Activated T-cell treated with anti-CD3 and anti-CD28 coated beads, Interleukin-2, amount 50 U/mL, for 1 hour (primary cell): ENCODE measurements around the gene SOS2.

Source experiments
- DNase-seq: peaks from one replicate; pipeline ENCODE4 v3.0.0-alpha.2; 2020

The SOS2 gene

DNA sequence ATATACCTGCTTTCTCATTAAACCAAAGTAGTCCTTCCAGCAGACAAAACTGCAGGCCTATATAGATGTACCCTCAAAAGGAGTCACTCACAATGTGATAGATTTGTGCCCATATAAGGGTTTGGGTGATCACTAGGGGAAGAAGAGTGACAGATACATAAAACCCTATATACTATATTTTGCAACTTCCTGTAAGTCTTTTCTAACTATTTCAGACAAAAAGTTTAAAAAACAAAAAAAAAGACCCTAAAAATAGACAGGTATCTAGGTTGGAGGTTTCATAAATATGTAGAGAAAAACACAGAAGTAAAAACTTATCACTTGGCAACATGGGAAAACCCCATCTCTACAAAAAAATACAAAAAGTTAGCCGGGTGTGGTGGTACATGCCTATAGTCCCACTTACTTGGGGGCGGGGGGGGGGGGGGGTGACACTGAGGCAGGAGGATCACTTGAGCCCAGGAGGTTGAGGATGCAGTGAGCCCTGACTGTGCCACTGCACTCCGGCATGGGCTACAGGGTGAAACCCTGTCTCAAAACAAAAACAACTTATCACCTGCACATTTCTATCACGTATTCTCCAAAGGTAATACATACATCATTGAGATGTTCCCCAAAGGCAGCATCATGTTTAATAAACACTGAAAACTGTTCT lies 117.9 kb downstream of the SOS2 start:
- DNase-seq = no peak

GRCh38 chr14:50110323-50111037 lies 120.9 kb downstream of the SOS2 start:
- DNase-seq = no peak

GRCh38 chr14:50109342-50109741 lies 122.0 kb downstream of the SOS2 start:
- no peak for DNase-seq

DNA sequence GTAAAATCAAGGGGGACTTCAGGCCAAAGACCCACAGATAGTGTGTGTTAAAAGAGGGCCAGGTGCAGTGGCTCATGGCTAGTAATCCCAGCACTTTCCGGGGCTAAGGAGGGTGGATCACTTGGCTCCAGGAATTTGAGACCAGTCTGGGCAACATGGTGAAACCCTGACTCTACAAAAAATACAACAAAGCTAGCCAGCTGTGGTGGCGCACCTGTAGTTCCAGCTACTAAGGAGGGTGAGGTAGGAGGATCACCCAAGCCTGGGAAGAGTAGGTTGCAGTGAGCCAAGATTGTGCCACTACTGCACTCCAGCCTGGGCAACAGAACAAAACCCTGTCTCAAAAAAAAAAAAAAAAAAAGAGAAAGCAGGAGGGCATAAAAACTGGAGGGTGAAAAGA lies 123.5 kb downstream of the SOS2 start:
- no peak for DNase-seq

GRCh38 chr14:50106178-50106577 lies 125.2 kb downstream of the SOS2 start:
- DNase-seq = no peak

GRCh38 chr14:50103558-50103957 lies 127.8 kb downstream of the SOS2 start:
- no peak for DNase-seq

DNA sequence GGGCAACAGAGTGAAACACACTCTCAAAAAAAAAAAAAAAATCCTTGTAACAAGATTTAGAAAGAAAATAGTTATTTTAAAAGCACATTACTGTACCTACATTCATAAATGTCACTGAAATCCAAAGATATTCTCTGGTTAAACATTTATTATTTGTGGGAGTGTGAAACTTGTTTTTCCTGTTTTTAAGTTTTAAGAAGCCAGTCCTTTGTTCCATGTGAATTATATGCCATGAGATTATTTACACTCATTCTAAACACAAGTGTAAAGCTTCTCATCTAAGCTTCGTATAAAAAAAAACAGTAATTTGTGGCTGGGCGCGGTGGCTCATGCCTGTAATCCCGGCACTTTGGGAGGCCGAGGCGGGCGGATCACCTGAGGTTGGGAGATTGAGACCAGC lies 130.0 kb downstream of the SOS2 start:
- DNase-seq = no peak

DNA sequence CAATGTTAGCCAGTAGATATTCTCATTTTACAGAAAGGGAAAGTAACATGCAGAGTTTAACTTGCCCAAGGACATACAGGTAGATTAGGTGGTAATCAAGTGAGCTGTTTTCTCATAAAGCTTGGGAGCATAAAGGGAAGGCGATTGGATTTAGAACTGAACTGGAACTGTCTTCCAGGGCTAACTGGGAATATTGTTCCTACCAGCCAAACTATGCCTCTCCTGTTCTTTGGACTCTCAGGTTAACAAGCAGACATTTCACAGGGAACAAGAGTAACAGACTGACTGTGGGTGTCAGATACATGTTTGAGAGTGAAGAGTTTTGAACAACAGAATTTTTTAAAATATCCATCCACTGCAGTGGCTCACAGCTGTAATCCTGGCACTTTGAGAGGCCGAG lies 130.6 kb downstream of the SOS2 start:
- DNase-seq = no peak

DNA sequence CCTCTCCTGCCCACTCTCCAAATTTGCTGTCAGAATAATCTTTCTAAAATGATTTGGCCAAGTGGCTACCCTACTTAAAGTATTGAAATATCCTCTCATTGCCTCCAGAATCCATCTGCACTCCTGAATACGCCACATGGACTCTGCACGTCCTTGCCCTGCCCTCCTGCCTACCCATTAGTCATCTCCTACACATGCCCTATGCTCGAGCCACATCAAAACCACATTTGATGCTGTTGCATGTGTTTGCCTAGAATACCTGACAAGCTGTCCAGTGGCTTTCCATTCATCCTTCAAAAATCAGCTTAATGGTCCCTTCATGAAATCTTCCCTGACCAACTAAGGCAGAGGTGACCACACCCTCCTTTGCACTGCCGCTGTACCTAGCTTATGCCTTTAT lies 132.0 kb downstream of the SOS2 start:
- no peak for DNase-seq

DNA sequence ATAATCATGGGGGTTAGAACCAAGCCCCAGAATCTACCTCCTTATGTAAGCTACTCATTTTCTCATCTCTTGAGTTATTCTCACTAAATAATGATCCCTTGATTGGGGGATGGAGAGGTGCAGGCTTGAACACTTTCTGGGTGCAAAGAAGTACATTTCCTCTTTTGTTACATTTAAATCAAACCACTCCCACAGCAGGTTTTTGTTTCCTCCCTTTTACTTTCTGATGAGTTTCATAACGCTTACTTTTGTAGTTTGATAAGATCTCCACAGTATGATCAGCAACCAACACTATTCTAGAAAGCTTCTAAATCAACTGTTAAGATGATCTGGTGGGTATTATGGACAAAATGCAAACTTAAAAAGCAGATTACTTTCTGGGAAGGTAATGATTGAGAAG lies 135.5 kb downstream of the SOS2 start:
- DNase-seq = no peak

GRCh38 chr14:50094056-50094755 lies 137.2 kb downstream of the SOS2 start:
- DNase-seq = no peak

DNA sequence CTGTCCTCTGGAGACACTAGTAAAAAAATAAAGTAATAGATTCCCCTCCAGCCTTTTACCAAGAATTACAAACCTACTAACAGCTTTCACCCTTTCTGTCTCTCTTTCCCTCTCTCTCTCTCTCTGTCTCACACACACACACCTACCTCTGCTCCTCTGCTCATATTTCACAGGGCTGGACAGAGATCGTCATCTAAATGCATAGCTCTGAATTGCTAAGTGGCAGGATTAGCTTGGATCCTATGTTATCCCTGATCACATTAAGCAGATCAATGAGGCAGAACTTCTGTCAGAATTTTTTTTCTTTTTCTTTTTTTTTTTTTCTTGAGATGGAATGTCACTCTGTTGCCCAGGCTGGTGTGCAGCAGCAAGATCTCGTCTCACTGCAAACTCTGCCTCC lies 137.9 kb downstream of the SOS2 start:
- no peak for DNase-seq

GRCh38 chr14:50092006-50092555 lies 139.3 kb downstream of the SOS2 start:
- DNase-seq = no peak

DNA sequence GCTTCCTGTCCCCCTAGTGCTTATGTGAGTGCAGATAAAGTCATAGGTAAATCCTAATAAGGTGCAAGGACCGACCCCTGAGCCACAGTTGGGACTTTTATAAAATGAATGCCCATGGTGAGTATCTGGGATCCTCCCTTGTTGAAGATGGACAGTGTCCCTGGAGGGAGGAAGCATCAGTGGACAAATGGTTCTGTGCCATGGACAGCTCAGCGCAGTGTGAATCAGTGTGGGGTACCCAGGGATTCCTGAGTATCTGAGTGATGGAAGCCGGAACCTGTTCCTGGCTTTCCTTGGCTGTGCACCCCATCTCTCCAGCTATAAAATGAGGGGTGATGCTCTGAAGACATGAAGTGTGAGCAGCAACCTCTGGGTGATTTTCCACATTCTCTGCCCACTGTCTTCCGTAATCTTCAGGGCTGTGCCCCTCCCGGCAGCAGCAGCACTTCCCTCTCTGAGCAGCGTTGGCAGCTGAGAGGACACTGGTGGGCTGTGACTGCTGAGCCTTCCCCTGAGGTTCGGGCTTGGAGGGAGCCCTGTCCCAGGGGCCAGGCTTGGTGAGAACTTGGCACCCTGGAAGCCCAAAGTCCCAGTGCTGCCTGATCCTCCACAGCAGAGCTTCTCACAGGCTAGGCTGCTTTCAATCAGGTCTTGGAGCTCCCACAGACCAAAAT lies 140.0 kb downstream of the SOS2 start:
- no peak for DNase-seq

DNA sequence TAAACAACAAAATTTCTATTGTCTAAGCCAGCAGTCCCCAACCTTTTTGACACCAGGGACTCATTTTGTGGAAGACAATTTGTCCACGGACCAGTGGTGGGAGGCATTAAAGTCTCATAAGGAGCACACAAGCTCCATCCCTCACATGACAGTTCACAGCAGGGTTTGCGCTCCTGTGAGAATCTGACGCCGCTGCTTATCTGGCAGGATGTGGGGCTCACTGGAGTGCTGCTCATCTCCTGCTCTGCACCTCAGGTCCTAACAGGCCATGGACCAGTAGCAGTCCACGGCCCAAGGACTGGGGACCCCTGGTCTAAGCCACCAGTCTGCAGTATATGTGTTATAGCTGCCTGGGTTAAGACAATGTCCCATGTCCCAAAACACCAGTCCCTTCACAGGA lies 142.2 kb downstream of the SOS2 start:
- DNase-seq = no peak

DNA sequence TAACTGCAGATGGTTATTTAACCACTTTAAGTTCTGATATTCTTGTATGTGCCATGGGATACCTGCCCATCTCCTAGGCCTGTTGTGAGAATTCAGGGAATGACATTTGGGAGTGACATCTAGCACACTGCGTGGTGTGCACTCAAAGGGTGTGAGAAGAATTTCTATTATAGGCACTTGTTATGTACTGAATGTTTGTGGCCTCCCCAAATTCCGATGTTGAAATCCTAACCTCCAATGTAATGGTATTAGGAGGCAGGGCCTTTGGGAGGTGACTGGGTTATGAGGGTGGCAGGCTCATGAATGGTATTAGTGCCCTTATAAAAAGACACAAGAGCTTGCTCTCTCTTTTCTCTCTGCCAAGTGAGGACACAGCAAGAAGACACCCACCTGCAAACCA lies 142.6 kb downstream of the SOS2 start:
- no peak for DNase-seq

DNA sequence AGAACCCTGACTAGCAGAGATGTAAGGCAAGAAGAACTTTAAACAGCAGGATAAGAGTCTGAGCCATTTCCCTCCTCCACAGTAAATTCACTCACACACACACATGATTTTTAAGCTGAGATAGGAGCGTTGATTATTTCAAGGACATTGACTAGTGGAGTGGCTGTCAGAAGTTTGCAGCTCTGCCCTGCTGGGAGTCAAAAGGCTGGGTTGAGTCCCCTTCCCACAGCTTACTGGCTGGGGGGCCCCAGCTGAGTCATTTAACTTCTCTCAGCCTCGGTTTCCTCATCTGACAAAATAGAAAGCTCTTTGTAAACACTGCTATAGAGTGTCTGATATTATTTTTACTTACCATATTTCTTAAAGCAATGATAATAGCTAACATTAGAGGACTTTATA lies 143.3 kb downstream of the SOS2 start:
- no peak for DNase-seq

GRCh38 chr14:50087341-50088116 lies 143.8 kb downstream of the SOS2 start:
- no peak for DNase-seq

- no peak for DNase-seq
These were observed 145.1 kb downstream of the SOS2 start for GRCh38 chr14:50086321-50086711.

DNA sequence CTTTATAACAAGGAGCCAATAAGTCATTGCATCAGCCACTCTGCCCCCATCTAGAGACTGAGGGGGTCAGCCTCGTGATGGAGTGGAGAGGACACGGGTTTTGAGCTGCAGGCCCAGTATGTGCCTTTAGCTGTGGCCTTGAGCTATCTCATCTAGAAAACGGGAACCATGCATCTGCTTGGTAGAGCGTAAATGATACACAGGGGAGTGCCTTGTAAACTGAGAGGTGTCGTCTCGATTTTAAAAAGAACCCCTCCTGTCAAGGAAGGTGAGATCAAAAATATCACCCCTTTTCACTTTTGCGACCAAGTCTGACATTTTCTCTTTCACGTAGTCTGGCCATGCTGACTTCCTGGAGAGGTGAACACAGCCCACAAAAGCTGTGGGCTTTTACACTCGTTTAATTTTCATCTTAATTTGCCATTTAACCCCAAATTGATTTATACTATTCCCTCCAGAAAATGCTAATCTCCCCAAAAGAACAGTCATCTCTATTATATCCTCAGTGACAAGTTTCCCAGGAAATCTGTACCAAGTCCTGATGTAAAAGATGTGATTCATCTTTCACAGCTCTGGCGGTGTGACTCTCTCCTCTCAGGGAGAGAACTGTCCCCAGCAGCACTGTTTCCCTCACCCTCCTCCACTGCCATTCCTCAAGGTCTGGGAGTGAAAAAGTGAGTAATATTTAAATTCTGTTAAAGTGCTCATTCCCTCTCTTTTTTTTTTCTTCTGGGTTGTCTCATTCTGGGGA lies 145.6 kb downstream of the SOS2 start:
- no peak for DNase-seq

DNA sequence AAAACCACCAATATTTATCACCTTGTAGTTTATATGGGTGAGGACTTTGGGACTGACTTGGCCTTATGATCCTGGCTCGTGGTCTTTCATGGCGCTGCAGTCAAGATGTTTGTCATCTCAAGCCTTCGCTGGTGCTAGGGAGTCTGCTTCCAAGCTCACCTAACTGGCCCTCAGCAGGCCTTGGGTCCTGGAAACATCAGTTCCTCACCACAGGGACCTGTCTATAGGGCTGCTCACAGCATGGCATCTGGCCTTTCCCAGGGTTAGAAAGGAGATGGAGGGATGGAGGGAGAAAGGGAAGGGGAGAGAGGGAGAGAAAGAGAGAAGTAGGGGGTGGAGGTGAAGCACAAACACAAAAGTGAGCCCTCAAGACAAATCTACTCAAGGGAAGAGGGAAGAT lies 146.7 kb downstream of the SOS2 start:
- DNase-seq = no peak
